ENCODE results near the gene DEGS2. TPM values are rescaled to one million over a fixed set of nuclear protein-coding genes. Genes with fewer than 3 reads are reported as not detected.
A peak's percentile ranks its signal among the peaks of the same experiment; 100 is the strongest.

The DEGS2 gene
- total and polyA plus RNA-seq, 7 experiments from 2014 or later = 0.19 to 1.0 (median 0.44) TPM; not detected in 1

GRCh38 chr14:100142073-100143040 is 17.1 kb downstream of the DEGS2 start:
- peaks cover 4 to 28% (median 16%) of the 10 kb centered on the region in 7 donors for H3K4me1 Mint-ChIP-seq
- H3K4me3 ChIP-seq (ENCODE audit: low read length) = no peak overlapping the region
- CTCF ChIA-PET = interaction anchor here (0.8 to 1.5 kb wide), 3 partner anchors 9 to 63 kb away, joined by 3 to 4 read pairs (median 3); no protein-coding TSS in a partner anchor
- DNase-seq (no peak), ATAC-seq (no peak)
- no peaks in the 10 kb centered on the region for H3K9me3 ChIP-seq (ENCODE audit: control insufficient read depth in 2 of 3, low read length in 3 of 3)
- H3K9me3 Mint-ChIP-seq = peaks cover 0 to 5% (median 0%) of the 10 kb centered on the region in 11 donors
- no peaks in the 10 kb centered on the region for H3K27me3 ChIP-seq (ENCODE audit: control insufficient read depth in 2 of 2, insufficient read depth in 2 of 2, low read length in 2 of 2)
- peaks cover 0 to 28% (median 12%) of the 10 kb centered on the region in 5 donors for H3K36me3 Mint-ChIP-seq
- H3K27ac ChIP-seq (ENCODE audit: low read depth, low read length) = peak overlapping the region; percentile 7
- POLR2A ChIA-PET = interaction anchor here (0.6 to 1.1 kb wide), 4 partner anchors 11 to 48 kb away, joined by 3 to 4 read pairs (median 3); no protein-coding TSS in a partner anchor
- peaks cover 0 to 5% of the 10 kb centered on the region in 2 donors for H3K4me1 ChIP-seq (ENCODE audit: control insufficient read depth in 2 of 2, insufficient read depth in 2 of 2, low read length in 2 of 2)
- peak overlapping the region in 7 of 9 donors; percentile 14 to 77 (median 56) for H3K27ac Mint-ChIP-seq
- intact Hi-C loops (cut with micrococcal nuclease) = no loop called here
- H3K36me3 ChIP-seq (ENCODE audit: control insufficient read depth in 2 of 3, insufficient read depth in 3 of 3, low read length in 3 of 3) = peaks cover 17 to 75% (median 17%) of the 10 kb centered on the region in 3 experiments
- no peaks in the 10 kb centered on the region for H3K27me3 Mint-ChIP-seq
- H3K4me3 Mint-ChIP-seq = peak overlapping the region in 2 of 10 donors; percentile 11 to 34

DNA sequence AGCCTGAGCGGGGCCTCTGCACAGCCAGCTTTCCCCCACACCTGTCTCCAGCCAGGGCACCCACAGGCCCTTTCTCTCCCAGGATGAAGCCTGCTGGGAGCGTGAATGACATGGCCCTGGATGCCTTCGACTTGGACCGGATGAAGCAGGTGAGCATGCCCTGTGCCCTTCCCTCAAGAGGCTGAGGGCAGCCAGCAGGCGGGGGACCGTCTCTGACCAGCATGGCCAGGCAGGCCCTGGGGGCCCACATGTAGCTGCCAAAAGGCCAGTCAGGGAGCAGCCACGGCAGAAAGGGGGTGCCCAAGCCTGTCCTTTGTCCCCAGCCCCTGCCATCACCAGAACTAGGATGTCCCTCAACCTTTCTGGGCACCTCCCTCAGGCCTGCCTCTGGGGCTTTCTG is 18.3 kb downstream of the DEGS2 start:
- H3K4me1 ChIP-seq (ENCODE audit: control insufficient read depth in 2 of 2, insufficient read depth in 2 of 2, low read length in 2 of 2) = no peaks in the 10 kb centered on the region
- H3K9me3 Mint-ChIP-seq = peaks cover 0 to 2% (median 0%) of the 10 kb centered on the region in 11 donors
- no peaks in the 10 kb centered on the region for H3K27me3 ChIP-seq (ENCODE audit: control insufficient read depth in 2 of 2, insufficient read depth in 2 of 2, low read length in 2 of 2)
- peak overlapping the region in 6 of 9 donors; percentile 45 to 73 (median 61) for H3K27ac Mint-ChIP-seq
- ChIA-PET CTCF (interaction anchor here (0.6 to 1.5 kb wide), 2 partner anchors 62 to 87 kb away, joined by 3 to 4 read pairs; no protein-coding TSS in a partner anchor), POLR2A (interaction anchor here (0.8 to 1.1 kb wide), 3 partner anchors 8 to 43 kb away, joined by 3 to 5 read pairs (median 3); no protein-coding TSS in a partner anchor)
- peaks cover 3 to 36% (median 19%) of the 10 kb centered on the region in 5 donors for H3K36me3 Mint-ChIP-seq
- H3K4me1 Mint-ChIP-seq = peaks cover 0 to 17% (median 8%) of the 10 kb centered on the region in 7 donors
- H3K27ac ChIP-seq (ENCODE audit: low read depth, low read length) = no peak overlapping the region
- no peaks in the 10 kb centered on the region for H3K9me3 ChIP-seq (ENCODE audit: control insufficient read depth in 2 of 3, low read length in 3 of 3)
- H3K4me3 Mint-ChIP-seq = no peak overlapping the region
- DNase-seq (no peak), ATAC-seq (no peak)
- no peak overlapping the region for H3K4me3 ChIP-seq (ENCODE audit: low read length)
- intact Hi-C loops (cut with micrococcal nuclease) = no loop called here
- H3K36me3 ChIP-seq (ENCODE audit: control insufficient read depth in 2 of 3, insufficient read depth in 3 of 3, low read length in 3 of 3) = peaks cover 29 to 88% (median 30%) of the 10 kb centered on the region in 3 experiments
- H3K27me3 Mint-ChIP-seq = no peaks in the 10 kb centered on the region

DNA sequence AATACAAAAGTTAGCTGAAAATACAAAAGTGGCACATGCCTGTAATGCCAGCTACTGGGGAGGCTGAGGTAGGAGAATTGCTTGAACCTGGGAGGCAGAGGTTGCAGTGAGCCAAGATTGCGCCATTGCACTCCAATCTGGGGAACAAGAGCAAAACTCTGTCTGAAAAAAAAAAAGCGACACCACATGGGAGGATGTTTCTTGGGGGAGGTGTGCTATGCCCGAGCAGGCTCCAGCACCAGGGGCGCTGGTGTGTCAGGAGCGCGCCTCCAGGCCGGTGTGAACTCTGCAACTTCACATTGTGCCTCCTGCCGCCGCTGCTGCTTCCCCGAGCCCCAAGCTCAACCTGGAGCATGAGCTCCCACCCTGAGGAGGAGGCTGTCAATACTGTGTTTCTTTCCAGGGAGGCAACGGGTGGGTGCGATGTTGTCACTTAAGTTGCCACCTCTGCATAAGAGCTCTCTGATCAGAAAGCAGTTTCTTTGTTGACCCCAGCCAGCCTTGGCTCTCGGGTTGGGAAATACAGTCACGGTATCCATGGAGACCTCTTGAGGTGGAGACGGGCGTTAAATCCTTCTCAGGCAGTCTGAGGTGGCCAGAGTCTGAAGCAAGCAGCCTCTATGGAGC is 18.9 kb downstream of the DEGS2 start:
- H3K4me1 ChIP-seq (ENCODE audit: control insufficient read depth in 2 of 2, insufficient read depth in 2 of 2, low read length in 2 of 2) = no peaks in the 10 kb centered on the region
- H3K36me3 ChIP-seq (ENCODE audit: control insufficient read depth in 2 of 3, insufficient read depth in 3 of 3, low read length in 3 of 3) = peaks cover 34 to 93% (median 35%) of the 10 kb centered on the region in 3 experiments
- intact Hi-C loops (cut with micrococcal nuclease) = no loop called here
- Mint-ChIP-seq H3K36me3 (peaks cover 3 to 41% (median 19%) of the 10 kb centered on the region in 5 donors), H3K9me3 (peaks cover 0 to 2% (median 0%) of the 10 kb centered on the region in 11 donors), H3K27ac (peak overlapping the region in 7 of 9 donors; percentile 43 to 74 (median 63)), H3K27me3 (no peaks in the 10 kb centered on the region), H3K4me1 (peaks cover 0 to 17% (median 8%) of the 10 kb centered on the region in 7 donors), H3K4me3 (peak overlapping the region in 1 of 10 donors; percentile 21)
- DNase-seq (no peak), ATAC-seq (no peak)
- POLR2A ChIA-PET = interaction anchor here (0.8 kb wide), 1 partner anchor 8 kb away, joined by 3 read pairs; no protein-coding TSS in a partner anchor
- no peak overlapping the region for H3K4me3 ChIP-seq (ENCODE audit: low read length)
- no peaks in the 10 kb centered on the region for H3K9me3 ChIP-seq (ENCODE audit: control insufficient read depth in 2 of 3, low read length in 3 of 3)
- H3K27me3 ChIP-seq (ENCODE audit: control insufficient read depth in 2 of 2, insufficient read depth in 2 of 2, low read length in 2 of 2) = no peaks in the 10 kb centered on the region
- no peak overlapping the region for H3K27ac ChIP-seq (ENCODE audit: low read depth, low read length)
- CTCF ChIA-PET = interaction anchor here (0.6 kb wide), 2 partner anchors 16 to 87 kb away, joined by 3 to 4 read pairs; no protein-coding TSS in a partner anchor

GRCh38 chr14:100138955-100139354 is 20.5 kb downstream of the DEGS2 start:
- H3K4me1 Mint-ChIP-seq = peaks cover 0 to 17% (median 9%) of the 10 kb centered on the region in 7 donors
- H3K9me3 Mint-ChIP-seq = peaks cover 0 to 3% (median 0%) of the 10 kb centered on the region in 11 donors
- no peaks in the 10 kb centered on the region for H3K27me3 Mint-ChIP-seq
- POLR2A ChIA-PET = interaction anchor here (0.6 to 1.4 kb wide), 2 partner anchors 147 to 168 kb away, joined by 3 read pairs; no protein-coding TSS in a partner anchor
- Histone ChIP-seq H3K27ac (ENCODE audit: low read depth, low read length) (no peak overlapping the region), H3K9me3 (ENCODE audit: control insufficient read depth in 2 of 3, low read length in 3 of 3) (no peaks in the 10 kb centered on the region), H3K4me3 (ENCODE audit: low read length) (no peak overlapping the region), H3K27me3 (ENCODE audit: control insufficient read depth in 2 of 2, insufficient read depth in 2 of 2, low read length in 2 of 2) (no peaks in the 10 kb centered on the region), H3K4me1 (ENCODE audit: control insufficient read depth in 2 of 2, insufficient read depth in 2 of 2, low read length in 2 of 2) (no peaks in the 10 kb centered on the region), H3K36me3 (ENCODE audit: control insufficient read depth in 2 of 3, insufficient read depth in 3 of 3, low read length in 3 of 3) (peaks cover 47 to 100% (median 48%) of the 10 kb centered on the region in 3 experiments)
- DNase-seq (no peak), ATAC-seq (no peak)
- H3K4me3 Mint-ChIP-seq = no peak overlapping the region
- intact Hi-C loops (cut with micrococcal nuclease) = no loop called here
- H3K36me3 Mint-ChIP-seq = peaks cover 3 to 57% (median 21%) of the 10 kb centered on the region in 5 donors
- CTCF ChIA-PET = interaction anchor here (1.0 kb wide), 1 partner anchor 155 kb away, joined by 3 read pairs; no protein-coding TSS in a partner anchor
- peak overlapping the region in 8 of 9 donors; percentile 55 to 87 (median 68) for H3K27ac Mint-ChIP-seq

DNA sequence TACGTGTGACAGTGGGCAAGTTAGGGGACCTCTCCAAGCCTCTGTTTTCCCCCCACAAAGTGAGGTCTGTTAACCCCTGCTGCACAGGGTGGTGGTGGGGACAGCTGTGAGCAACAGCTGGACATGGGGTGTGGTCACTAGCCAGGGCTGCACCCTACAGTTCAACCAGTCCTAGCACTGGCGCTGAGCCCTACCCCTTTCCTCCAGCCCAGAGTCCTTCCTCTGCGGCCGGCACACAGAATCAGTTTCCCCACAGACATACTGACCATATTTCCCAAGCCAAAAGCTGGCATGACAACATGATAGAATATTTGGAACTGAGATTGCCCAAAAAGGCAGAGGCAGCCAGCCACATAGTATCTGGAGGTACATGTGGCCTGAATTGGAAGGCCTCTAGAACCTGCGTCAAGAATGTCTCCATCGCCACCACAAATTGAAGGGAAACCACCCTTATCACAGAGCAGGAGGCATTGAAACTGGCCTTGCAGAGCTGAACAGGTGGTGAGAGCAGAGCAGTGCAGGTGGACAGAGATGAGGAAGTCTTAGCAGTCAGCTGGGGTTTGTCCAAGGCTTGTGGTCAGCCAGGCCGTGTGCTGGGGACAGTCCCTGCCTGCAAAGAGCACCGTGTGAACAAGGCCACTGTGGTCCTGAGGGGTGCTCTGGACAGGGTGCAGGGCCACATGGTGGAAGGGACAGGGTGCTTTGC is 21.2 kb downstream of the DEGS2 start:
- intact Hi-C loops (cut with micrococcal nuclease) = no loop called here
- no peak overlapping the region for H3K4me3 ChIP-seq (ENCODE audit: low read length)
- Mint-ChIP-seq H3K4me3 (no peak overlapping the region), H3K27ac (peak overlapping the region in 8 of 9 donors; percentile 38 to 81 (median 68)), H3K4me1 (peaks cover 0 to 18% (median 11%) of the 10 kb centered on the region in 7 donors), H3K9me3 (peaks cover 0 to 6% (median 0%) of the 10 kb centered on the region in 11 donors), H3K36me3 (peaks cover 3 to 64% (median 24%) of the 10 kb centered on the region in 5 donors), H3K27me3 (no peaks in the 10 kb centered on the region)
- no peak overlapping the region for H3K27ac ChIP-seq (ENCODE audit: low read depth, low read length)
- ATAC-seq (no peak), DNase-seq (no peak)
- H3K9me3 ChIP-seq (ENCODE audit: control insufficient read depth in 2 of 3, low read length in 3 of 3) = no peaks in the 10 kb centered on the region
- CTCF ChIA-PET = interaction anchor here (1.0 kb wide), 1 partner anchor 155 kb away, joined by 3 read pairs; no protein-coding TSS in a partner anchor
- H3K36me3 ChIP-seq (ENCODE audit: control insufficient read depth in 2 of 3, insufficient read depth in 3 of 3, low read length in 3 of 3) = peaks cover 48 to 100% (median 52%) of the 10 kb centered on the region in 3 experiments
- no peaks in the 10 kb centered on the region for H3K4me1 ChIP-seq (ENCODE audit: control insufficient read depth in 2 of 2, insufficient read depth in 2 of 2, low read length in 2 of 2)
- POLR2A ChIA-PET = interaction anchor here (0.6 to 1.4 kb wide), 2 partner anchors 146 to 167 kb away, joined by 3 read pairs; no protein-coding TSS in a partner anchor
- no peaks in the 10 kb centered on the region for H3K27me3 ChIP-seq (ENCODE audit: control insufficient read depth in 2 of 2, insufficient read depth in 2 of 2, low read length in 2 of 2)

All from naive thymus-derived CD4-positive, alpha-beta T cell (primary cell).